Esophagus muscularis mucosa (tissue), 4 donors: Measurements from ENCODE around the gene LRRC27. TPM values are rescaled to one million over a fixed set of nuclear protein-coding genes. Genes with fewer than 3 reads are reported as not detected.

Experiments
- DNase-seq: peaks from one replicate; pipeline ENCODE4 v3.0.0-alpha.2; 2017; ENCODE audit errors: extremely low spot score
- H3K27ac ChIP-seq, 4 donors: fragments of 200-600 bp; sonication (generic); replicated peaks in 1 of 4; 1 replicate in 3 of 4; 2 replicates in 1 of 4; pipeline ENCODE4 v1.5.1; 2016 to 2019; ENCODE audit warnings: mild to moderate bottlenecking in 1 of 4
- H3K27me3 ChIP-seq, 4 donors: fragments of 200-600 bp; sonication (generic); one replicate each; pipeline versions ENCODE4 v1.5.1 to v1.6.0; 2016 to 2019
- H3K36me3 ChIP-seq, 4 donors: fragments of 200-600 bp; sonication (generic); one replicate each; pipeline ENCODE4 v1.5.1; 2016 to 2019
- H3K4me1 ChIP-seq, 4 donors: fragments of 200-600 bp; sonication (generic); one replicate each; pipeline ENCODE4 v1.5.1; 2016 to 2019
- H3K4me3 ChIP-seq, 4 donors: fragments of 200-600 bp; sonication (generic); 1 replicate in 2 of 4; 2 replicates in 2 of 4; pipeline ENCODE4 v1.5.1; 2016 to 2019; ENCODE audit warnings: mild to moderate bottlenecking in 4 of 4, moderate library complexity in 1 of 4
- H3K9me3 ChIP-seq, 4 donors: fragments of 200-600 bp; sonication (generic); 1 replicate in 3 of 4; 2 replicates in 1 of 4; pipeline ENCODE4 v1.5.1; 2016 to 2019
- EP300 ChIP-seq: sonication (generic); formaldehyde crosslinking; IDR thresholded peaks from one replicate; pipeline ENCODE4 v1.6.1; 2017; ENCODE audit warnings: antibody characterized with exemption
- POLR2A ChIP-seq: fragments of 450-650 bp; IDR thresholded peaks from one replicate; pipeline ENCODE4 v1.6.1; 2017; ENCODE audit warnings: antibody characterized with exemption, moderate library complexity, mild to moderate bottlenecking, low read depth
- POLR2AphosphoS5 ChIP-seq, 2 donors: sonication (generic); formaldehyde crosslinking; IDR thresholded peaks; one replicate each; pipeline ENCODE4 v1.6.1; 2017; ENCODE audit warnings: antibody characterized with exemption in 2 of 2
- WGBS: methylation state at CpG from one replicate; pipeline ENCODE4 v1.1.5; 2018; 5-methylcytosine and 5-hydroxymethylcytosine counted together
- intact Hi-C: fragments of 100-400 bp; cut with DNase I; formaldehyde crosslinking; loops from one replicate; pipeline ENCODE4 v1.15.1; 2023
- total RNA-seq, 4 donors: library from RNA; depleted of rRNA; stranded (reverse); fragments of >200 nt; gene quantifications; one replicate each; pipeline versions ENCODE4 v1.1.0 to v1.2.1, GENCODE V29; 2016
- TF ChIP-seq, protein P1 (sequence below), 3 experiments: fragments of 200-600 bp in 2 of 3; fragments of 450-650 bp in 1 of 3; sonication (generic) in 2 of 3; IDR thresholded peaks; one replicate each; pipeline ENCODE4 v1.5.1; 2017 to 2019; ENCODE audit warnings: antibody characterized with exemption in 3 of 3, mild to moderate bottlenecking in 2 of 3, moderate library complexity in 1 of 3

The LRRC27 gene
- total RNA-seq, 4 donors from 2014 or later = 5.8 to 19.1 (median 9.5) TPM

DNA sequence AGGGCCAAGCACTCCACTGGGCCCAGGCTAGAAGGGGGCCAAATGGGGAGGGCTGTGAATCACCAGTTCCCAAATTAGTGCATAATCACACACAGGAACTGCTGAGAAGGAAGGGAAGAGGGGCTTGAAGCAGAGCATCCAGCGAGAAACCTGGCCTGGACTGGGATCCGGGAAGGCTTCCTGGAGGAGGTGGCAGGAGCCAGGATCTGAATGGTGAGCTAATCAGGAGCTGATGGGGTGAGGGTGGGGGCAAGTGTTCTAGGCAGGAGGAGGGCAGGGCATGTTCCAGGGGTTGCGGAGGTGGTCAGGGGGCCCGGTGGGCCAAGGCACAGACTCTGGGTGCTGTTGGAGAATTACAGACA is 77.7 kb downstream of the LRRC27 start:
- H3K27ac ChIP-seq = peak overlapping the region; percentile 76 to 83 (median 78)
- no peak for TF ChIP-seq POLR2A
- no peak for TF ChIP-seq POLR2AphosphoS5 (IDR thresholded peaks at IDR 0.05)
- TF ChIP-seq, protein P1, sequence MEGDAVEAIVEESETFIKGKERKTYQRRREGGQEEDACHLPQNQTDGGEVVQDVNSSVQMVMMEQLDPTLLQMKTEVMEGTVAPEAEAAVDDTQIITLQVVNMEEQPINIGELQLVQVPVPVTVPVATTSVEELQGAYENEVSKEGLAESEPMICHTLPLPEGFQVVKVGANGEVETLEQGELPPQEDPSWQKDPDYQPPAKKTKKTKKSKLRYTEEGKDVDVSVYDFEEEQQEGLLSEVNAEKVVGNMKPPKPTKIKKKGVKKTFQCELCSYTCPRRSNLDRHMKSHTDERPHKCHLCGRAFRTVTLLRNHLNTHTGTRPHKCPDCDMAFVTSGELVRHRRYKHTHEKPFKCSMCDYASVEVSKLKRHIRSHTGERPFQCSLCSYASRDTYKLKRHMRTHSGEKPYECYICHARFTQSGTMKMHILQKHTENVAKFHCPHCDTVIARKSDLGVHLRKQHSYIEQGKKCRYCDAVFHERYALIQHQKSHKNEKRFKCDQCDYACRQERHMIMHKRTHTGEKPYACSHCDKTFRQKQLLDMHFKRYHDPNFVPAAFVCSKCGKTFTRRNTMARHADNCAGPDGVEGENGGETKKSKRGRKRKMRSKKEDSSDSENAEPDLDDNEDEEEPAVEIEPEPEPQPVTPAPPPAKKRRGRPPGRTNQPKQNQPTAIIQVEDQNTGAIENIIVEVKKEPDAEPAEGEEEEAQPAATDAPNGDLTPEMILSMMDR (IDR thresholded peaks at IDR 0.05) = no peak
- TF ChIP-seq EP300 = no peak
- intact Hi-C loops = no loop called here
- no peaks in the 10 kb centered on the region for H3K27me3 ChIP-seq
- no peak for DNase-seq
- H3K36me3 ChIP-seq = peaks cover 10 to 27% (median 23%) of the 10 kb centered on the region in 4 donors
- H3K9me3 ChIP-seq = no peaks in the 10 kb centered on the region
- no peak overlapping the region for H3K4me3 ChIP-seq
- WGBS = 90% methylated on average over 4 of the region's 4 CpGs
- peaks cover 61 to 81% (median 76%) of the 10 kb centered on the region in 4 donors for H3K4me1 ChIP-seq

DNA sequence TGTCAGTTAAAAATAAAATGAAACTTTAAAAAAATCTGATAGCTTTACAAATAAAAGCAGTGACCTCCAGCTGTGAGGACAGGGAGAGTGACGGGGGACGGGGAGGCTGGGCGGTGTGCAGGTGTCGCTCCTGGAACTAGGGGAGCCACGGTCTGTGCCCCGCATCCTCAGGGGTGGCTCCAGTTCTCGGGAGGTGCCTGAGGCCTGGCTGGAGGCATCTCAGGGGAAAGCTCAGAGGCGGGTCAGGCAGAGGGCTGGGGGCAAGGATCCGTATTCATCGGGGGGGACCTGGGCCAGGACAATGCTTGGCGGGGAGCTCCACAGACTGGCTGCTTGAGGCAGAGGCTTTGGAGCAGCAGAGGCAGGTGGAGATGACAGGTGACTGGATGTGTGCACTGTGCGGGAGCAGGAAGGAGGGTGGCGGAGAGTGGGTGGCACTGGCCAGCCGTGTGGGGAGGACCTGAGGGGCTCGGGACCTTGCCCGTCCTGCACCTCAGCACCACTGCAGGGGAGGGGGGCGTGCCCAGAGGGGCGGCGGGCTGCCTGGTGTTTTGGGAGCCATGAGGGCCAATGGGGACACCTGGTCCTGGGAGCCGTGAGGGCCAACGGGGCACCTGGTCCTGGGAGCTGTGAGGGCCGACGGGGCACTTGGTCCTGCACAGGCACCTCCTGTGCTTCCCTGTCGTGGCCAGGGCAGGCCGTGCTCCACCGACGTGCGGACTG is 78.2 kb downstream of the LRRC27 start:
- intact Hi-C loops = no loop called here
- Histone ChIP-seq H3K4me1 (peaks cover 61 to 87% (median 80%) of the 10 kb centered on the region in 4 donors), H3K27ac (peak overlapping the region; percentile 76 to 85 (median 81)), H3K36me3 (peaks cover 5 to 21% (median 17%) of the 10 kb centered on the region in 4 donors), H3K4me3 (no peak overlapping the region), H3K27me3 (no peaks in the 10 kb centered on the region), H3K9me3 (no peaks in the 10 kb centered on the region)
- TF ChIP-seq, protein P1 (IDR thresholded peaks at IDR 0.05) = no peak
- TF ChIP-seq POLR2A (no peak), POLR2AphosphoS5 (IDR thresholded peaks at IDR 0.05) (no peak), EP300 (no peak)
- DNase-seq = no peak
- 93% methylated on average over 20 of the region's 28 CpGs for WGBS

DNA sequence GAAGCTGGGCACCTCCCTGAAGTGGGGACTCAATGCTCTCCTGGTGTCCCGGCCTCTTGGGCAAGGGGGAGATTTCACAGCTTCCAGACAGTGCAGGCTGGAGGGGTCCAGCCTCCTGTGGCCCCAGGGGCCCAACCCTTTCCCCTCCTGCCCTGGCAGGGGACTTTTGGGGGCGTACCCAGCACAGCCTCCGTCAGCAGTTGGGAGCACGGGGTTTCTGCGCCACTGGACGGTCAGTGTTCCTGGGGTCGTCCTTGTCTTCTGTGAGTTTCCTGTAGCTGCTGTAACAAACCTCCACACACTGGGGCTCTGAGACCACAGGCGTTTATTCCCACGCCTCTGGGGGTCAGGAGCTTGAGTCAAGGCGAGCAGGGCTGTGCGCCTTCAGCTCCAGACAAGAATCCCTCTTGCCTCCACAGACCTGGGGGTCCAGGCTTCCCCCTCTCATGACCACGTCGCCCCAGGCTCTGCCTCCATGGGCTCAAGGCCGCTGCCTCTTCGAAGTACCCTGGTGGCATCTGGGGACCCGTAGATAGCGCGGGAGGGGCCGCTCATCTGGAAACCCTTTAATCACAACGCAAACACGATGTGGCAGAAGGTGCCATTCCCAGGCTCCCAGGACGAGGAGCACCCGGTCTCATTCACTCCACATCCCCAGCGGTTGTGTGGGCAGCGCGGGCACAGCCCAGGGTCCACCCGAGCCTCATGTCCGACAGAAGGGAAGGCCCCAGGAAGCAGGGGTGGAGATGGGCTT is 79.0 kb downstream of the LRRC27 start:
- intact Hi-C loops = no loop called here
- Histone ChIP-seq H3K27me3 (no peaks in the 10 kb centered on the region), H3K27ac (peak overlapping the region; percentile 76 to 85 (median 81)), H3K36me3 (peaks cover 0 to 14% (median 10%) of the 10 kb centered on the region in 4 donors), H3K4me1 (peaks cover 61 to 93% (median 84%) of the 10 kb centered on the region in 4 donors), H3K4me3 (peak overlapping the region in 3 of 4 donors; percentile 8 to 24 (median 19)), H3K9me3 (no peaks in the 10 kb centered on the region)
- no peak for DNase-seq
- WGBS = 81% methylated on average over 18 of the region's 28 CpGs
- TF ChIP-seq, protein P1 (IDR thresholded peaks at IDR 0.05) = no peak

DNA sequence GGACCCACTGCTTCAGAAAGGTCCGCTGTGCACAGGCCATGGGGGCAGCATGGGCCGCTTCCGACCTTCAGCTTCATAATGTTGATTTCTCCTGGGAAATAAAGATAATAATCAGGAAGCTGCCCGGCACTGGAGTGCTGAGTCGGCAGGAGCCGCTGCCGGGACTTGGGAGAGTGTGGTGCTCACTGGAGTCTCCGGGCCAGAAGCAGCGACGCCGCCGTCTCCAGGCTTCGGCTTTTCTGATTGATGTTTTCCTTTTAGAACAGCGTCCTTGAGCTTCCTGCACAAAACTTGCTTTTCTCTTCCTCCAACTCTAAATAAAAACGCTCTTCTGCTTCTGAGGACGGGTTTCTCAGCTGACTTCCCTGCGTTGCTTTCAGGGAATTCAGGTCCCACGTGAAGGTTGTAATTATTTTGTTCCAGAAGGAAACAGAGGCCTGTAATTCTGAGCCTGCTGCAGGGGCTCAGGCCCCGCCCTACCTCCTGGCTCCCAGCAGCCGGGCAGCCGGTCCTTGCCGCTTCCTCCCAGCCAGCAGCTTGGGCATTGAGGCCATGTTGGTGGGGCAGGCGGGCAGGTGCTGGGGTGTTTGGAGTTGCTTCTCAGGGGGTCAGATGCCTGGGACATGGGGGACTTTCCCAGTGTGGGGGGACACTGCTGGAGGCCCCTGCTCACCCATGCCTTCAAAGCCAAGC is 79.7 kb downstream of the LRRC27 start:
- Histone ChIP-seq H3K27me3 (no peaks in the 10 kb centered on the region), H3K27ac (peak overlapping the region; percentile 76 to 85 (median 81)), H3K9me3 (no peaks in the 10 kb centered on the region), H3K4me1 (peaks cover 61 to 94% (median 91%) of the 10 kb centered on the region in 4 donors), H3K36me3 (peaks cover 0 to 7% (median 2%) of the 10 kb centered on the region in 4 donors), H3K4me3 (peak overlapping the region; percentile 8 to 24 (median 18))
- intact Hi-C loops = no loop called here
- no peak for DNase-seq
- 18% methylated on average over 21 of the region's 23 CpGs for WGBS
- TF ChIP-seq, protein P1 (IDR thresholded peaks at IDR 0.05) = peak in 1 of 3 experiments; percentile 8
- TF ChIP-seq POLR2A (no peak), POLR2AphosphoS5 (IDR thresholded peaks at IDR 0.05) (peak in 1 of 2 donors; percentile 23), EP300 (no peak)
